Suprapubic skin (tissue), 4 donors: ENCODE data around the gene APOBEC3F. TPM values are rescaled to one million over a fixed set of nuclear protein-coding genes. Genes with fewer than 3 reads are reported as not detected.

ENCODE experiments used
- DNase-seq, 2 donors: peaks; one replicate each; pipeline ENCODE4 v3.0.0-alpha.2; 2019; ENCODE audit warnings: low spot score in 2 of 2
- H3K27ac ChIP-seq: fragments of 200-600 bp; sonication (generic); one replicate; pipeline ENCODE4 v1.5.1; 2019
- H3K27me3 ChIP-seq: fragments of 200-600 bp; sonication (generic); one replicate; pipeline ENCODE4 v1.5.1; 2019
- H3K36me3 ChIP-seq: fragments of 200-600 bp; sonication (generic); one replicate; pipeline ENCODE4 v1.5.1; 2019
- H3K4me1 ChIP-seq: fragments of 200-600 bp; sonication (generic); one replicate; pipeline ENCODE4 v1.5.1; 2019
- H3K4me3 ChIP-seq: fragments of 200-600 bp; sonication (generic); one replicate; pipeline ENCODE4 v1.5.1; 2019; ENCODE audit warnings: mild to moderate bottlenecking
- H3K9me3 ChIP-seq: fragments of 200-600 bp; sonication (generic); one replicate; pipeline ENCODE4 v1.5.1; 2019
- EP300 ChIP-seq: sonication (generic); formaldehyde crosslinking; IDR thresholded peaks from one replicate; pipeline ENCODE4 v1.6.1; 2017; ENCODE audit warnings: antibody characterized with exemption
- POLR2A ChIP-seq, 2 donors: fragments of 450-650 bp; IDR thresholded peaks; one replicate each; pipeline ENCODE4 v1.6.1; 2017; ENCODE audit warnings: antibody characterized with exemption in 2 of 2, mild to moderate bottlenecking in 2 of 2, moderate library complexity in 2 of 2
- POLR2AphosphoS5 ChIP-seq, 3 donors: sonication (generic); formaldehyde crosslinking; IDR thresholded peaks; one replicate each; pipeline ENCODE4 v1.6.1; 2017; ENCODE audit warnings: antibody characterized with exemption in 3 of 3
- WGBS: methylation state at CpG from one replicate; pipeline ENCODE4 v1.1.5; 2018; 5-methylcytosine and 5-hydroxymethylcytosine counted together
- total RNA-seq, 4 donors: library from RNA; depleted of rRNA; stranded (reverse); fragments of >200 nt; gene quantifications; one replicate each; pipeline ENCODE4 v1.1.0, GENCODE V29; 2016
- TF ChIP-seq, protein P1 (sequence below), 2 donors: fragments of 200-600 bp in 1 of 2; fragments of 450-650 bp in 1 of 2; sonication (generic) in 1 of 2; IDR thresholded peaks; one replicate each; pipeline ENCODE4 v1.5.1; 2016 to 2019; ENCODE audit warnings: antibody characterized with exemption in 2 of 2, mild to moderate bottlenecking in 1 of 2, moderate library complexity in 1 of 2

APOBEC3F gene
- total RNA-seq, 4 donors from 2014 or later = 0.57 to 2.0 (median 1.4) TPM; not detected in 1

- Histone ChIP-seq H3K27ac (no peak overlapping the region), H3K36me3 (no peaks in the 10 kb centered on the region), H3K4me1 (peaks cover 13% of the 10 kb centered on the region), H3K9me3 (no peaks in the 10 kb centered on the region), H3K27me3 (no peaks in the 10 kb centered on the region), H3K4me3 (no peak overlapping the region)
- no peak for TF ChIP-seq POLR2AphosphoS5 (IDR thresholded peaks at IDR 0.05)
- TF ChIP-seq EP300 = no peak
- no peak for TF ChIP-seq POLR2A (IDR thresholded peaks at IDR 0.05)
- TF ChIP-seq, protein P1, sequence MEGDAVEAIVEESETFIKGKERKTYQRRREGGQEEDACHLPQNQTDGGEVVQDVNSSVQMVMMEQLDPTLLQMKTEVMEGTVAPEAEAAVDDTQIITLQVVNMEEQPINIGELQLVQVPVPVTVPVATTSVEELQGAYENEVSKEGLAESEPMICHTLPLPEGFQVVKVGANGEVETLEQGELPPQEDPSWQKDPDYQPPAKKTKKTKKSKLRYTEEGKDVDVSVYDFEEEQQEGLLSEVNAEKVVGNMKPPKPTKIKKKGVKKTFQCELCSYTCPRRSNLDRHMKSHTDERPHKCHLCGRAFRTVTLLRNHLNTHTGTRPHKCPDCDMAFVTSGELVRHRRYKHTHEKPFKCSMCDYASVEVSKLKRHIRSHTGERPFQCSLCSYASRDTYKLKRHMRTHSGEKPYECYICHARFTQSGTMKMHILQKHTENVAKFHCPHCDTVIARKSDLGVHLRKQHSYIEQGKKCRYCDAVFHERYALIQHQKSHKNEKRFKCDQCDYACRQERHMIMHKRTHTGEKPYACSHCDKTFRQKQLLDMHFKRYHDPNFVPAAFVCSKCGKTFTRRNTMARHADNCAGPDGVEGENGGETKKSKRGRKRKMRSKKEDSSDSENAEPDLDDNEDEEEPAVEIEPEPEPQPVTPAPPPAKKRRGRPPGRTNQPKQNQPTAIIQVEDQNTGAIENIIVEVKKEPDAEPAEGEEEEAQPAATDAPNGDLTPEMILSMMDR (IDR thresholded peaks at IDR 0.05) = no peak
- 76% methylated on average over 6 of the region's 6 CpGs for WGBS
- no peak for DNase-seq
Measured at GRCh38 chr22:39098026-39098425, 57.4 kb downstream of the APOBEC3F start.

DNA sequence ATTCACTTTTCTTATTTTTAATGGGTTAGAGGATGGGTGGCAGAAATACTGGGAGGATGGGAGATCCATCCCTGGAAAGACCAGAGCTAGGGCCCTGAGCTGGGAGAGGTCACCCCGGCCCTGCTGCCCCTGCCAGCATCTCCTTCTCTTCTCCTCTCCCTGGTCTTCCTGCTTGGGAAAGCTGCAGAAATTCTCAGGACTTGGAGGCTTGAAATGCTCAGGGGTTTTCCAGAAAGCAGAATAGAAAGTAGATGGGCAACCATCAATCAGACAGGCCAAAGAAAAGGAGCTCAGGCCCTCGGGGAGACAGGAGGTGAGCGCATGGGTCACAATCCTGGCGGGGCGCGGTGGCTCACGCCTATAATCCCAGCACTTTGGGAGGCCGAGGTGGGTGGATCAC lies 57.9 kb downstream of the APOBEC3F start:
- no peaks in the 10 kb centered on the region for H3K9me3 ChIP-seq
- no peak overlapping the region for H3K4me3 ChIP-seq
- TF ChIP-seq POLR2A (IDR thresholded peaks at IDR 0.05) = no peak
- TF ChIP-seq EP300 = no peak
- TF ChIP-seq, protein P1 (IDR thresholded peaks at IDR 0.05) = no peak
- no peak for TF ChIP-seq POLR2AphosphoS5 (IDR thresholded peaks at IDR 0.05)
- H3K27ac ChIP-seq = no peak overlapping the region
- no peaks in the 10 kb centered on the region for H3K27me3 ChIP-seq
- H3K36me3 ChIP-seq = no peaks in the 10 kb centered on the region
- 92% methylated on average over 8 of the region's 8 CpGs for WGBS
- no peak for DNase-seq
- H3K4me1 ChIP-seq = peaks cover 13% of the 10 kb centered on the region

DNA sequence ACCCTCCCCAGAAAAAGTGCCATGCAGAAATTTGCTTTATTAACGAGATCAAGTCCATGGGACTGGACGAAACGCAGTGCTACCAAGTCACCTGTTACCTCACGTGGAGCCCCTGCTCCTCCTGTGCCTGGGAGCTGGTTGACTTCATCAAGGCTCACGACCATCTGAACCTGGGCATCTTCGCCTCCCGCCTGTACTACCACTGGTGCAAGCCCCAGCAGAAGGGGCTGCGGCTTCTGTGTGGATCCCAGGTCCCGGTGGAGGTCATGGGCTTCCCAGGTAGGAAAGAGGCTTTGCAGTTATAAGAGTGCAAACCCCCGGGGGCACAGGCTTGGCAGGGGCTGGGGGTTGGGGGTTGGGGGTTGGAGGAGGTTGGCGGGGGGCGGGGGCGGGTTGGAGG lies 60.6 kb downstream of the APOBEC3F start:
- H3K27ac ChIP-seq = no peak overlapping the region
- no peak overlapping the region for H3K4me3 ChIP-seq
- no peaks in the 10 kb centered on the region for H3K9me3 ChIP-seq
- H3K4me1 ChIP-seq = peaks cover 13% of the 10 kb centered on the region
- DNase-seq = no peak
- TF ChIP-seq POLR2AphosphoS5 (IDR thresholded peaks at IDR 0.05) (no peak), POLR2A (IDR thresholded peaks at IDR 0.05) (no peak), EP300 (no peak)
- TF ChIP-seq, protein P1 (IDR thresholded peaks at IDR 0.05) = no peak
- H3K36me3 ChIP-seq = no peaks in the 10 kb centered on the region
- no peaks in the 10 kb centered on the region for H3K27me3 ChIP-seq
- WGBS = 60% methylated on average over 1 of the region's 13 CpGs

DNA sequence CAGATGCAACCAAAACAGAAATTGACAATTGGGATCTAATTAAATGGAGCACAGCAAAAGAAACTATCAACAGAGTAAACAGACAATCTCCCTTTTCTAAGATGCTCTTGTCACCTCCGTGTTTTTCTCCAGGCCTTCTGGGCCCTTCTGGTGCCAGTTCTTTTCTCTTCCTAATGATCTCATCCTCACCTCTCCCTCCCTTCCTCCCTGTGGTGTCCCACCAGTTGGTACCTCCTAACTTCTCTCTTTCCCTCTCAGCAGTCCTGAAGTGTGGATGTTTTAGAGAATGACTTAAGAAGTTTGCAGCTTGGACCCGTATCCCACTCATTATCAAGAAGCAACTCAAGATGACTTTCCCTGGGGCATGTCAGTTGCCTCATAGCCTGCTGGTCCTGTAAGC lies 62.8 kb downstream of the APOBEC3F start:
- TF ChIP-seq POLR2A (IDR thresholded peaks at IDR 0.05) (no peak), EP300 (no peak), POLR2AphosphoS5 (IDR thresholded peaks at IDR 0.05) (no peak)
- TF ChIP-seq, protein P1 (IDR thresholded peaks at IDR 0.05) = no peak
- 81% methylated on average over 2 of the region's 2 CpGs for WGBS
- H3K36me3 ChIP-seq = no peaks in the 10 kb centered on the region
- H3K27me3 ChIP-seq = no peaks in the 10 kb centered on the region
- H3K4me1 ChIP-seq = peaks cover 3% of the 10 kb centered on the region
- no peak overlapping the region for H3K27ac ChIP-seq
- no peaks in the 10 kb centered on the region for H3K9me3 ChIP-seq
- DNase-seq = no peak
- no peak overlapping the region for H3K4me3 ChIP-seq

Other genes starting within 250 kb of the APOBEC3F start
- 10 to 100 TPM; 21.8 to 27.7 (median 27.6) TPM for gene DNAL4, start 246.7 kb upstream of the APOBEC3F start, total RNA-seq
- gene NPTXR, start 196.8 kb upstream of the APOBEC3F start, total RNA-seq = 1 to 10 TPM; 1.0 to 2.4 (median 2.1) TPM
- 10 to 100 TPM; 11.5 to 31.4 (median 22.1) TPM for gene CBX6, start 168.6 kb upstream of the APOBEC3F start, total RNA-seq
- gene APOBEC3A, start 83.3 kb upstream of the APOBEC3F start, total RNA-seq = 1 to 10 TPM in 1 of 4 donors, not detected in 3; 2.1 TPM
- gene APOBEC3B, start 58.5 kb upstream of the APOBEC3F start, total RNA-seq = 1 to 10 TPM in 3 of 4 donors, not detected in 1; 1.0 to 2.4 (median 2.1) TPM
- 10 to 100 TPM in 1 of 4 donors, 1 to 10 TPM in 3; 6.6 to 10.5 (median 7.8) TPM for gene APOBEC3C, start 26.6 kb upstream of the APOBEC3F start, total RNA-seq
- gene APOBEC3D, start 19.7 kb upstream of the APOBEC3F start, total RNA-seq = not detected
- 1 to 10 TPM in 2 of 4 donors, under 1 TPM in 2; 0.45 to 5.2 (median 1.5) TPM for gene APOBEC3G, start 36.4 kb downstream of the APOBEC3F start, total RNA-seq
- gene APOBEC3H, start 56.4 kb downstream of the APOBEC3F start, total RNA-seq = under 1 TPM in 1 of 4 donors, not detected in 3; 0.52 TPM
- 100 to 1,000 TPM in 1 of 4 donors, 10 to 100 TPM in 3; 38.1 to 126 (median 56.3) TPM for gene CBX7, start 111.8 kb downstream of the APOBEC3F start, total RNA-seq
- 10 to 100 TPM; 10.5 to 20.6 (median 12.0) TPM for gene PDGFB, start 204.1 kb downstream of the APOBEC3F start, total RNA-seq